Cardiac muscle cell (in vitro differentiated cells and primary cell): ENCODE results near the gene PHLDB3. TPM values are rescaled to one million over a fixed set of nuclear protein-coding genes. Genes with fewer than 3 reads are reported as not detected.

ENCODE experiments used
- DNase-seq, 2 donors: peaks; one replicate each; pipeline versions ENCODE4 v3.0.0 to v3.0.0-alpha.2; 2010 to 2017; ENCODE audit warnings: low read depth in 1 of 2, low spot score in 1 of 2
- H3K27ac ChIP-seq: fragments of 200-600 bp; sonication (generic); 2 replicates; pipeline ENCODE4 v1.5.1; 2016
- H3K27me3 ChIP-seq: fragments of 200-600 bp; sonication (generic); 2 replicates; pipeline ENCODE4 v1.6.0; 2016; ENCODE audit warnings: control low read depth
- H3K36me3 ChIP-seq: fragments of 200-600 bp; sonication (generic); 2 replicates; pipeline ENCODE4 v1.5.1; 2016; ENCODE audit warnings: control low read depth
- H3K4me1 ChIP-seq: fragments of 200-600 bp; sonication (generic); 2 replicates; pipeline ENCODE4 v1.8.1; 2017; ENCODE audit warnings: low read depth, mild to moderate bottlenecking, mixed run types
- H3K4me3 ChIP-seq: fragments of 200-600 bp; sonication (generic); 2 replicates; pipeline ENCODE4 v1.5.1; 2016; ENCODE audit warnings: mild to moderate bottlenecking
- H3K9me3 ChIP-seq: fragments of 200-600 bp; sonication (generic); 2 replicates; pipeline ENCODE4 v1.5.1; 2017; ENCODE audit warnings: low read depth, mild to moderate bottlenecking, control low read depth
- CTCF ChIP-seq: IDR thresholded peaks from 2 replicates; pipeline ENCODE4 v1.5.1; 2012; ENCODE audit warnings: low read depth, mild to moderate bottlenecking, low read length
- polyA plus RNA-seq: library from polyadenylated mRNA; unstranded; fragments of >200 nt; fragmentation: Nextera tagmentation; extraction: Ambion mirVana; gene quantifications from 2 replicates; pipeline ENCODE4 v1.2.1, GENCODE V29; 2016
- total RNA-seq: library from RNA; depleted of rRNA; stranded (reverse); fragments of >200 nt; gene quantifications from 2 replicates; pipeline ENCODE4 v1.2.3, GENCODE V29; 2016

PHLDB3 gene
- total and polyA plus RNA-seq, 2 experiments from 2014 or later = 11.2 to 45.9 TPM

GRCh38 chr19:43485951-43486350 is 18.6 kb downstream of the PHLDB3 start:
- H3K9me3 ChIP-seq = no peaks in the 10 kb centered on the region
- DNase-seq = no peak
- no peak overlapping the region for H3K4me3 ChIP-seq
- no peaks in the 10 kb centered on the region for H3K36me3 ChIP-seq
- no peaks in the 10 kb centered on the region for H3K4me1 ChIP-seq
- no peaks in the 10 kb centered on the region for H3K27me3 ChIP-seq
- H3K27ac ChIP-seq = no peak overlapping the region
- no peak for TF ChIP-seq CTCF

- H3K27ac ChIP-seq = no peak overlapping the region
- no peak for TF ChIP-seq CTCF
- H3K27me3 ChIP-seq = no peaks in the 10 kb centered on the region
- no peak for DNase-seq
- no peaks in the 10 kb centered on the region for H3K4me1 ChIP-seq
- no peak overlapping the region for H3K4me3 ChIP-seq
- H3K9me3 ChIP-seq = no peaks in the 10 kb centered on the region
- H3K36me3 ChIP-seq = peaks cover 3% of the 10 kb centered on the region
Measured at GRCh38 chr19:43483281-43483680, 21.3 kb downstream of the PHLDB3 start.

- no peaks in the 10 kb centered on the region for H3K9me3 ChIP-seq
- H3K36me3 ChIP-seq = peaks cover 3% of the 10 kb centered on the region
- no peak overlapping the region for H3K4me3 ChIP-seq
- H3K27ac ChIP-seq = no peak overlapping the region
- no peaks in the 10 kb centered on the region for H3K27me3 ChIP-seq
- TF ChIP-seq CTCF = no peak
- H3K4me1 ChIP-seq = no peaks in the 10 kb centered on the region
- no peak for DNase-seq
Measured at GRCh38 chr19:43482193-43482592, 22.4 kb downstream of the PHLDB3 start.

- Histone ChIP-seq H3K9me3 (no peaks in the 10 kb centered on the region), H3K27me3 (no peaks in the 10 kb centered on the region)
- no peak for TF ChIP-seq CTCF
Measured at GRCh38 chr19:43481701-43482100, 22.8 kb downstream of the PHLDB3 start.

GRCh38 chr19:43480574-43480973 is 24.0 kb downstream of the PHLDB3 start:
- no peak overlapping the region for H3K27ac ChIP-seq
- H3K36me3 ChIP-seq = peaks cover 3% of the 10 kb centered on the region
- no peak for TF ChIP-seq CTCF
- no peaks in the 10 kb centered on the region for H3K9me3 ChIP-seq
- no peak overlapping the region for H3K4me3 ChIP-seq
- no peaks in the 10 kb centered on the region for H3K27me3 ChIP-seq
- no peaks in the 10 kb centered on the region for H3K4me1 ChIP-seq
- no peak for DNase-seq

More at GRCh38 chr19:43481701-43482100, 22.8 kb downstream of the PHLDB3 start:
- DNase-seq = no peak
- Histone ChIP-seq H3K4me1 (no peaks in the 10 kb centered on the region), H3K4me3 (no peak overlapping the region), H3K27ac (no peak overlapping the region), H3K36me3 (peaks cover 3% of the 10 kb centered on the region)
